ENCODE measurements around the gene DCUN1D2.

DNA sequence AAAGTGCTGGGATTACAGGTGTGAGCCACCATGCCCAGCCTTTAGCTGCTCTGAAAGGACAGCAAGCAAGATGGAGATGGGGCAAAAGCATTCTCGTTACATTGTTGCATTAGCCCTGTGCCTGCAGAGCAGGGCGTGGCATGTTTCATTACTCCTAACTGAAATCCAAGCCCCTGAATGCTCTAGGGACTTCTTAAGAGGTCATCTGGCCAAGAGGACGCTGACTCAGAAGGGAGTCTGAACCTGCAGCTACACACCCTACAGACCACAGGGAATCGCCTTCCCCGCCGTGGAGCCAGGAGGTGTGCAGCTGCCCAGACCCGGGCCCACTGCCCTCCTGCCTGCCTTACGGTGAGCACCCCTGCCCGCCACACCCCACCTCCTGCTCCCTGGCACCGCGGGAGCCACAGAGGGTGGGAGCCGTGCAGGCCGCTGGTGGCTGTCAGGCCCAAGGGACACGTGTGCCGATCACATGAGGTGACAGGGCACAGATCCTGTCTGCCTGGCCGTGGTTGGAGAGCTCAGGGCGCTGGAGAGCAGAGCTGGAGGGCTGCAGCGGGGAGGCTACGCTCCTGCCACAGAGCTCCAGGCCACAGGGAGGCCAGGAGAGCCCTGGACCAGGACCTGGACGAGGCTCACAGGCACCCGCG is 64.4 kb downstream of the DCUN1D2 start:
- TF ChIP-seq, protein P1, sequence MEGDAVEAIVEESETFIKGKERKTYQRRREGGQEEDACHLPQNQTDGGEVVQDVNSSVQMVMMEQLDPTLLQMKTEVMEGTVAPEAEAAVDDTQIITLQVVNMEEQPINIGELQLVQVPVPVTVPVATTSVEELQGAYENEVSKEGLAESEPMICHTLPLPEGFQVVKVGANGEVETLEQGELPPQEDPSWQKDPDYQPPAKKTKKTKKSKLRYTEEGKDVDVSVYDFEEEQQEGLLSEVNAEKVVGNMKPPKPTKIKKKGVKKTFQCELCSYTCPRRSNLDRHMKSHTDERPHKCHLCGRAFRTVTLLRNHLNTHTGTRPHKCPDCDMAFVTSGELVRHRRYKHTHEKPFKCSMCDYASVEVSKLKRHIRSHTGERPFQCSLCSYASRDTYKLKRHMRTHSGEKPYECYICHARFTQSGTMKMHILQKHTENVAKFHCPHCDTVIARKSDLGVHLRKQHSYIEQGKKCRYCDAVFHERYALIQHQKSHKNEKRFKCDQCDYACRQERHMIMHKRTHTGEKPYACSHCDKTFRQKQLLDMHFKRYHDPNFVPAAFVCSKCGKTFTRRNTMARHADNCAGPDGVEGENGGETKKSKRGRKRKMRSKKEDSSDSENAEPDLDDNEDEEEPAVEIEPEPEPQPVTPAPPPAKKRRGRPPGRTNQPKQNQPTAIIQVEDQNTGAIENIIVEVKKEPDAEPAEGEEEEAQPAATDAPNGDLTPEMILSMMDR (IDR thresholded peaks at IDR 0.05) = no peak
- TF ChIP-seq POLR2AphosphoS5 (IDR thresholded peaks at IDR 0.05) = no peak
